CD4-positive, alpha-beta T cell treated with Interleukin-15 for 4 hours (primary cell): ENCODE results near the gene MT1X.
"Not testable (repeated sequence)": the region's sequence is repeated elsewhere in the genome, so short reads cannot be mapped to it uniquely, and the experiment has no call there.

Experiments used
- DNase-seq: peaks from one replicate; pipeline ENCODE4 v3.0.0-alpha.2; 2020; ENCODE audit warnings: low spot score

Gene MT1X

GRCh38 chr16:56710181-56710737 is 28.0 kb downstream of the MT1X start:
- no peak for DNase-seq

- DNase-seq = no peak
Observed at GRCh38 chr16:56711862-56712261, 29.6 kb downstream of the MT1X start.

DNA sequence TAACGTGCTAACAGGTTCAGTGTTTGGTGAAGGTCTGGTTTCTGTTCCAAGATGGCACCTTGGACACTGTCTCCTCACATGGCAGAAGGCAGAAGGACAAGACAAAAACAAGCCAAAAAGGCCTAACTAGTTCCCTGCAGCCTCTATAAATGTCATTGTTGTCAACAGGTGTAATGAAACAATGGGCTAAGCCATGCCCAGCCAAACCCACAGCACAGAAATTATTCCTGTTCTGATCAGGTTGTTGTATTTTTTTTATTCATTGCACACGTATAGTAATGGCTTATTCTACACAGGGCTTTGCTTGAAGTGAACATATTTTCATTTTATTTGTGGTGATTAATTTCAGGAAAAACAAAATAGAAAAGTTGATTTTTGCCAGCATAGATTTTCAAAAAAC is 31.5 kb downstream of the MT1X start:
- no peak for DNase-seq

- DNase-seq = no peak
Observed at GRCh38 chr16:56715126-56715525, 32.9 kb downstream of the MT1X start.

- DNase-seq = no peak
Observed at GRCh38 chr16:56716761-56717160, 34.5 kb downstream of the MT1X start.

- DNase-seq = not testable (repeated sequence)
Observed at GRCh38 chr16:56717532-56717931, 35.3 kb downstream of the MT1X start.

DNA sequence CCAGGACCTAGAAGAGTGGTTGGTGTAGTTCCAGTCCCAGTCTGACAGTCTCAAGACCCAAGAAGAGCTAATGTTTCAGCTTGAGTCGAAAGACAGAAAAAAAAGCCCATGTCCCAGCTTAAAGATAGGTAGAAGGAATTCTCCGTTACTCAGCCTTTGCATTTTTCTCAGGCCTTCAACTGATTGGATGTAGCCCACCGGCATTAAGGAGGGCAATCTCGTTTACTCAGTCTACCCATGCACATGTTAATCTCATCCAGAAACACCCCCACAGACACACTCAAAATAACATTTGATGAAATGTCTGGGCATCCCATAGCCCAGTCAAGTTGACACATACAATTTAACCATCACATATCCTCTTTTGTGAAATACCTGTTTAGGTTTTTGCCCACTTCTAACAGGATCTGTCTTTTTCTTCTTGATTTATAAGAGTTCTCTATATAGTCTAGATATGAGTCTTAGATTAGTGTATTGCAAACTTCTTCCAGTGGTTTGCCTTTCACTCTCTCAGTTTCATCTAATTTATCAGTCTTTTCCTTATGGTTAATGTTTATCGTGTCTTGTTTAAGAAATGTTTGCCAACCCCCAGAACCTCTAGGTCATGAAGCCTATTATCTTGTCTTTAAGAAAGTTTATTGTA is 40.1 kb downstream of the MT1X start:
- DNase-seq = no peak

GRCh38 chr16:56724191-56724590 is 41.9 kb downstream of the MT1X start:
- DNase-seq = no peak

- DNase-seq = no peak
Observed at GRCh38 chr16:56726283-56726682, 44.0 kb downstream of the MT1X start.

- DNase-seq = no peak
Observed at GRCh38 chr16:56726926-56727325, 44.7 kb downstream of the MT1X start.

DNA sequence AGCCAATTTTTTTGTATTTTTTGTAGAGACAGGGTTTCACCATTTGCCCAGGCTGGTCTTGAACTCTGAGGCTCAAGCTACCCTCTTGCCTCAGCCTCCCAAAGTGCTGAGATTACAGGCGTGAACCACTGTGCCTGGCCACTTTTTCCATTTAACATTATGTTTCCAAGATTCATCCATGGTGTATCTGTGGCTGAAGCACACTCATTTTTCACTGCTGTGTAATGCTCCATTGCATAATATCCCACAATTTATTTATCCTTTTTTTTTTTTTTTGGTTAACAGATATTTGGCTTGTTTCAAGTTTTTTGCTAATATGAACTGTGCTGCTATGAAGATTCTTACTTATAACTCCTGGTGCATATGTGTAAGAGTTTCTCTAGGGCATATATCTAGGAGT is 45.8 kb downstream of the MT1X start:
- no peak for DNase-seq

DNA sequence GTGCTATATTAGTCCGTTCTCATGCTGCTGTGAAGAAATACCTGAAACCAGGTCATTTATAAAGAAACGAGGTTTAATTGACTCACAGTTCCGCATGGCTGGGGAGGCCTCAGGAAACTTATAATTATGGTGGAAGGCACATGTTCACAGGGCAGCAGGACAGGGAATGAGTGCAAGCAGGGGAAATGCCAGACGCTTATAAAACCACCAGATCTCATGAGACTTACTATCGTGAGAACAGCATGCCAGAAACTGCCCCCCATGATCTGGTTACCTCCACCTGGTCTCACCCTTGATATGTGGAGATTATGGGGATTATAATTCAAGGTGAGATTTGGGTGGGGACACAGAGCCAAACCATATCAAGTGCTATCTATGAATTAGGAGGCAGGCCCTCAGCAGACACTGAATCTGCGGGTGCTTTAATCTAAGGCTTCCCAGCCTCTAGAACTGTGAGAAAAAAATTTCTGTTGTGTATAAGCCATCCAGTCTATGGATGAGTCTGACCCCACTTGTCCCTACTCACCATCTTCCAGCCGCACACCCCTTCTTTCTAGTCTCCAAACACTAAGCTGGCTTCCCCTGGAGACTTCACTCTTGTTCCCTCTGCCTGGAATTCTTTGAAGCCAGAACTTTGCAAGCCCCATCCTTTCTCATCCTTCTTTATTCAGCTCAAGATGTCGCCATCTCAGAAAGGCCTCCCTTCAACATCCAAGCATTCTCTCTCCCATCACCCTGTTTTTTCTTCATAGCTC is 46.9 kb downstream of the MT1X start:
- DNase-seq = no peak

DNA sequence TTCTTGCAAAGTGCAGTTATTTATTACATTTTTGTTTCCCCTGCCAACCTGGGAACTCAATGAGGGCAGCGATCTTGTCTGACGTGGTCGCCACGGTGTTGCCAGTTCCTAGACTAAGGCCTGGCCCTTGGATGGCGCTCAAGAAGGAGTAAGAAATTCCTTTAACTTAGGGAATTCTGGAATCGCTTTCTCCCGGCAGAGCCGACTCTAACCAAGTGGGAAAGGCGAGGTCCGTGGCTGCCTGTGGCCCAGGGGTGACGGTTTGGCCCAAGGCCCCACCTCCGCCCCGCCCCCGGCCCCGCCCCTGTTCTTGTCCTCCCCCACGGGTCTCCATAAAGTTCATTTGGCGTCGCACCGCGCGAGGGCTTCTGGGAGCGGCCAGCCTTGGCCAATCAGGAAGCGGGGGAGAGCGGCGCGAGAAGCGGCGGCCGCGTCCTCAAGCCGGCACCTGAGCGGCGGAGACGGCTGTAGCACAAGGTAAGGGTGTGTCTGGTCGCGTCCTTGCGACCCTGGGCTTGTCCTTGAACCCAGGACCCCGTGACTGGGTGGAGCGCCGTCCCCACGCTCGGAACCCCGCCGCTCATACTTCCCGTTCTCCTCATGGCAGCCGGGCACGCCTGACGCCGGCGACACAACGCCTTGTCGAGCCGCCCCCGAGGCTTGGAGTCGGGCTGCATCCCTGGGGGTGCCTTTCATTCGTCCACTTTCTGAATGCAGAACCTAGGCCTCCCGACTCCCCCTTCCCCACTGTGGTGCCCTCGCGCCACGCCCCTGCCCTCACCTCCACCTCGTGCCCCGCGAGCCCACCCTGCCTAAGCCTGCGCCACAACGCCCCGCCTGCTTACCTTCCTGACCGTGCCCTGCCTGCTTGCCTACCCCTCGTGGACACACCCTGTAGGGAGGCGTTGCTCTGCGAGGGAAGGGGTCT is 47.7 kb downstream of the MT1X start, which contains the start of gene NUP93:
Gene NUP93, plus strand, starts transcription at position 395 of the 928 bp plus-strand sequence. CDS start 18,119 bp downstream, outside the sequence.
- peak; percentile 89 for DNase-seq

- DNase-seq = no peak
Observed at GRCh38 chr16:56732366-56732765, 50.1 kb downstream of the MT1X start.

DNA sequence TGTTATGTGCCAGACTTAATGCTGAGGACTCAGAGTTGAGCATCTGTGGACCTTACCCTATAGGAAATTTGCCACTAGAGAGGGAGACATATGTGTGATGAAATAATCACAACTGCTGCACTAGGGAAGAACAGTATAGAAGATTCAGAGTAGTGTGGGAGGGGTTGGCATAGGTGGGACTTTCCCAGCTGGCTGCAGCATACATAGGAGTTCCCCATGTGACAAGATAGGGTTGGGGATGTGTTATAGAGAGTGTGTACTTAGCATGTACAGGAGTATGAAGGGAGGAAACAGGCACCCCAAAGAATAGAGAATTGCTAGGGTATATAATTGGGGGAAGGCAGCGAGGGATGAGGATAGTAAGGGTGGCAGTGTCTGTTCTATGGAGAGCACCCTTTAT is 50.6 kb downstream of the MT1X start:
- DNase-seq = no peak
